Endothelial cell of umbilical vein (primary cell): ENCODE measurements around the gene SMARCAD1.

Source experiments
- EZH2 ChIP-seq: IDR thresholded peaks from 2 replicates; pipeline ENCODE4 v1.6.1; 2012; ENCODE audit warnings: borderline replicate concordance, low read depth, mild to moderate bottlenecking, moderate library complexity, low read length, inconsistent platforms; ENCODE audit not compliant: severe bottlenecking
- FOS ChIP-seq: IDR thresholded peaks from 2 replicates; pipeline ENCODE4 v1.6.1; 2011; ENCODE audit warnings: mild to moderate bottlenecking, low read length, moderate library complexity, borderline replicate concordance; ENCODE audit not compliant: insufficient read depth
- GATA2 ChIP-seq: IDR thresholded peaks from 2 replicates; pipeline ENCODE4 v1.7.0; 2011; ENCODE audit warnings: low read depth, mild to moderate bottlenecking, moderate library complexity, mixed read lengths, low read length; ENCODE audit not compliant: insufficient read length, insufficient read depth
- MYC ChIP-seq: IDR thresholded peaks from one replicate; pipeline ENCODE4 v1.6.1; 2011; ENCODE audit warnings: mild to moderate bottlenecking, low read depth, low read length
- POLR2A ChIP-seq: IDR thresholded peaks from 2 replicates; pipeline ENCODE4 v1.6.1; 2012; ENCODE audit warnings: low read depth, mild to moderate bottlenecking, control low read depth, low read length
- POLR2AphosphoS5 ChIP-seq: IDR thresholded peaks from 2 replicates; pipeline ENCODE4 v1.6.1; 2012; ENCODE audit warnings: low read depth, mild to moderate bottlenecking, control low read depth, low read length, moderate library complexity; ENCODE audit not compliant: insufficient read depth
- TF ChIP-seq, protein P1 (sequence below), 2 donors: IDR thresholded peaks; 1 replicate in 1 of 2; 2 replicates in 1 of 2; pipeline ENCODE4 v1.5.1; 2011; ENCODE audit warnings: low read length in 2 of 2, mild to moderate bottlenecking in 2 of 2, moderate library complexity in 2 of 2, control low read depth in 1 of 2, inconsistent platforms in 1 of 2, low read depth in 1 of 2; ENCODE audit not compliant: insufficient read depth in 1 of 2; ENCODE audit errors: extremely low read depth in 1 of 2
- TF ChIP-seq, protein P2 (sequence below): IDR thresholded peaks from 2 replicates; pipeline ENCODE4 v1.6.1; 2011; ENCODE audit not compliant: insufficient read depth, insufficient read length

DNA sequence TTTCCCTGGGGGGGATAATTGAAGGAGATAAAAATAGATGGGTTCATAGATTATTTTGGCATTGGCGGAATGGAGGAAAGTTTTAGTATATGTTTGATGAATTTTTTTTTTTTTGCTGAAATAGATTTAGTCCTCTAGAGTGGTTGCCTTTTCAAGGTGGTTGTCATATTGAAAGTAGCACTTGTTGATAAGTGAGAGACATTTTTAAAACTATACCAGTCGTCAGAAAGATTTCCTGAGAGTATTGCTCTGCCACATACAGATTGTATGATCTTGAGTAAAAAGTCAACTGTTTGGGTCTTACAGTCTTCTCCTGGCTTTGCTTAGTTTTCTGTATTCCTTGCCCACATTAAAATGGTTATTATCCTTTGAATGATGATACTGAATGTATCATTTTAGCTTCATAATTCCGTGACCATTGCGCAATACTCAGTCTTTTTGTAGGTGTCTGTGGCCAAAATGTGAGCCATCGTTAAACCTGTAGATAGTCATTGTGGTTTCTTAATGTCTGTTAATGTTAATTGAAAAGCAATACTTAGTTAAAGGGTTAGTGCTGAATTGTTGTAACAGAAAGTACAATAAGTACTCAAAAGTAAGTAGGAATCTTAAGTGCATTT, 7.1 kb downstream of the SMARCAD1 start:
- TF ChIP-seq, protein P1, sequence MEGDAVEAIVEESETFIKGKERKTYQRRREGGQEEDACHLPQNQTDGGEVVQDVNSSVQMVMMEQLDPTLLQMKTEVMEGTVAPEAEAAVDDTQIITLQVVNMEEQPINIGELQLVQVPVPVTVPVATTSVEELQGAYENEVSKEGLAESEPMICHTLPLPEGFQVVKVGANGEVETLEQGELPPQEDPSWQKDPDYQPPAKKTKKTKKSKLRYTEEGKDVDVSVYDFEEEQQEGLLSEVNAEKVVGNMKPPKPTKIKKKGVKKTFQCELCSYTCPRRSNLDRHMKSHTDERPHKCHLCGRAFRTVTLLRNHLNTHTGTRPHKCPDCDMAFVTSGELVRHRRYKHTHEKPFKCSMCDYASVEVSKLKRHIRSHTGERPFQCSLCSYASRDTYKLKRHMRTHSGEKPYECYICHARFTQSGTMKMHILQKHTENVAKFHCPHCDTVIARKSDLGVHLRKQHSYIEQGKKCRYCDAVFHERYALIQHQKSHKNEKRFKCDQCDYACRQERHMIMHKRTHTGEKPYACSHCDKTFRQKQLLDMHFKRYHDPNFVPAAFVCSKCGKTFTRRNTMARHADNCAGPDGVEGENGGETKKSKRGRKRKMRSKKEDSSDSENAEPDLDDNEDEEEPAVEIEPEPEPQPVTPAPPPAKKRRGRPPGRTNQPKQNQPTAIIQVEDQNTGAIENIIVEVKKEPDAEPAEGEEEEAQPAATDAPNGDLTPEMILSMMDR (IDR thresholded peaks at IDR 0.05; ENCODE audit: extremely low read depth in 1 of 2, insufficient read depth in 1 of 2, low read depth in 1 of 2, low read length in 2 of 2): no peak
- TF ChIP-seq POLR2A (no peak), EZH2 (no peak), FOS (no peak), POLR2AphosphoS5 (no peak), MYC (no peak), GATA2 (no peak)
- TF ChIP-seq, protein P2, sequence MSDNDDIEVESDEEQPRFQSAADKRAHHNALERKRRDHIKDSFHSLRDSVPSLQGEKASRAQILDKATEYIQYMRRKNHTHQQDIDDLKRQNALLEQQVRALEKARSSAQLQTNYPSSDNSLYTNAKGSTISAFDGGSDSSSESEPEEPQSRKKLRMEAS: no peak
